ENCODE measurements around the gene PCK2. TPM values are rescaled to one million over a fixed set of nuclear protein-coding genes. Genes with fewer than 3 reads are reported as not detected.

The PCK2 gene
- total and polyA plus RNA-seq, 2 of the 13 experiments (the other 11 are each of a cell fraction or from before 2014, with no cell fraction given): 129 to 272 TPM

GRCh38 chr14:24146453-24146977 is 52.4 kb downstream of the PCK2 start, which contains the start of gene PSME2 (continued):
- TF ChIP-seq MTERF4 (CRISPR knock-in tag; IDR thresholded peaks at IDR 0.05) (no peak), THRA (CRISPR knock-in tag; IDR thresholded peaks at IDR 0.05; ENCODE audit: borderline replicate concordance) (peak; percentile 48), ZNF740 (CRISPR knock-in tag; IDR thresholded peaks at IDR 0.05) (peak; percentile 87; the same call in 1 of the 2 replicates), ZNF737 (CRISPR knock-in tag; IDR thresholded peaks at IDR 0.05; ENCODE audit: borderline replicate concordance) (no peak), ZSCAN5A (CRISPR knock-in tag; IDR thresholded peaks at IDR 0.05; ENCODE audit: borderline replicate concordance) (peak; percentile 41; the same call in 1 of the 2 replicates), ZNF629 (CRISPR knock-in tag; conservative IDR thresholded peaks at IDR 0.05) (no peak), HNF4G (IDR thresholded peaks at IDR 0.05; ENCODE audit: borderline replicate concordance, low read depth, low read length) (peak; percentile 72; the same call in 1 of the 2 replicates), HNF4G (CRISPR knock-in tag; IDR thresholded peaks at IDR 0.05; ENCODE audit: borderline replicate concordance, low read depth) (peak; percentile 67; the same call in 1 of the 2 replicates), BORCS8-MEF2B (CRISPR knock-in tag; IDR thresholded peaks at IDR 0.05) (no peak; the same call in none of the 2 replicates), KLF6 (CRISPR knock-in tag; IDR thresholded peaks at IDR 0.05) (peak; percentile 42; the same call in 1 of the 2 replicates), HNF4A (CRISPR knock-in tag; IDR thresholded peaks at IDR 0.05) (peak; percentile 87), ZFP82 (CRISPR knock-in tag; IDR thresholded peaks at IDR 0.05; ENCODE audit: borderline replicate concordance) (no peak), HMGA1 (CRISPR knock-in tag; conservative IDR thresholded peaks at IDR 0.05) (no peak), ZNF800 (CRISPR knock-in tag; IDR thresholded peaks at IDR 0.05) (peak; percentile 47), NFAT5 (CRISPR knock-in tag; IDR thresholded peaks at IDR 0.05) (peak; percentile 86), RFX1 (IDR thresholded peaks at IDR 0.05) (no peak)
